HEK293 (cell line): Measurements from ENCODE around the gene CKM.

Experiments
- CTCF ChIA-PET: fragments of 350-600 bp; formaldehyde crosslinking; extraction: SDS; loops from one replicate; lab custom pipeline; 2021; ENCODE audit warnings: antibody characterized with exemption; lab: Yijun Ruan, JAX
- POLR2A ChIA-PET: fragments of 300-600 bp; formaldehyde crosslinking; extraction: SDS; loops from one replicate; lab custom pipeline; 2020; ENCODE audit warnings: antibody characterized with exemption, inconsistent platforms; lab: Yijun Ruan, JAX
- H3K27ac ChIP-seq: fragments of 200-500 bp; sonication (Bioruptor generic); 2 replicates; pipeline ENCODE4 v1.5.1; 2014; ENCODE audit warnings: low read depth, low read length, control low read depth, inconsistent platforms; ENCODE audit errors: extremely low read depth
- H3K36me3 ChIP-seq, 2 experiments: fragments of 200-500 bp in 1 of 2; sonication (Bioruptor generic) in 1 of 2; 1 replicate in 1 of 2; 2 replicates in 1 of 2; pipeline ENCODE4 v1.5.1; 2014 to 2017; ENCODE audit warnings: inconsistent platforms in 2 of 2, low read length in 2 of 2; ENCODE audit not compliant: control insufficient read depth in 2 of 2, insufficient read depth in 1 of 2
- H3K4me1 ChIP-seq: fragments of 200-500 bp; sonication (Bioruptor generic); 2 replicates; pipeline ENCODE4 v1.5.1; 2014; ENCODE audit warnings: mild to moderate bottlenecking, low read length, inconsistent platforms; ENCODE audit not compliant: control insufficient read depth, insufficient read depth
- H3K4me3 ChIP-seq: 2 replicates; pipeline ENCODE4 v1.5.1; 2011; ENCODE audit warnings: low read depth, mild to moderate bottlenecking, control low read depth, low read length, moderate library complexity
- H3K9me3 ChIP-seq: fragments of 200-500 bp; sonication (Bioruptor generic); 2 replicates; pipeline ENCODE4 v1.5.1; 2014; ENCODE audit warnings: low read depth, low read length, inconsistent platforms; ENCODE audit not compliant: control insufficient read depth, insufficient read depth
- EGR2 ChIP-seq: fragments of 450-650 bp; formaldehyde crosslinking; IDR thresholded peaks from 2 replicates; pipeline ENCODE4 v1.5.1; 2016; ENCODE audit warnings: low read depth, missing biosample characterization, missing genetic modification characterization
- FEZF1 ChIP-seq: fragments of 450-650 bp; formaldehyde crosslinking; IDR thresholded peaks from 2 replicates; pipeline ENCODE4 v1.5.1; 2016; ENCODE audit warnings: missing biosample characterization, missing genetic modification characterization
- GLIS1 ChIP-seq: fragments of 450-650 bp; formaldehyde crosslinking; IDR thresholded peaks from 2 replicates; pipeline ENCODE4 v1.5.1; 2016; ENCODE audit warnings: missing biosample characterization, missing genetic modification characterization
- GLIS2 ChIP-seq: fragments of 450-650 bp; formaldehyde crosslinking; IDR thresholded peaks from 2 replicates; pipeline ENCODE4 v1.5.1; 2016; ENCODE audit warnings: missing biosample characterization, missing genetic modification characterization
- KLF7 ChIP-seq: fragments of 450-650 bp; formaldehyde crosslinking; IDR thresholded peaks from 2 replicates; pipeline ENCODE4 v1.5.1; 2016; ENCODE audit warnings: missing biosample characterization, missing genetic modification characterization, borderline replicate concordance
- MEIS1 ChIP-seq: sonication (generic); formaldehyde crosslinking; IDR thresholded peaks from 2 replicates; pipeline ENCODE4 v1.8.1; 2022; ENCODE audit warnings: missing genetic modification reagents, mild to moderate bottlenecking, borderline replicate concordance
- OVOL3 ChIP-seq: fragments of 450-650 bp; formaldehyde crosslinking; IDR thresholded peaks from 2 replicates; pipeline ENCODE4 v1.5.1; 2016; ENCODE audit warnings: missing biosample characterization, missing genetic modification characterization
- YY1 ChIP-seq: fragments of 450-650 bp; formaldehyde crosslinking; IDR thresholded peaks from 2 replicates; pipeline ENCODE4 v1.5.1; 2018; ENCODE audit warnings: missing biosample characterization, missing genetic modification characterization
- ZEB2 ChIP-seq: fragments of 450-650 bp; formaldehyde crosslinking; IDR thresholded peaks from 2 replicates; pipeline ENCODE4 v1.5.1; 2016; ENCODE audit warnings: missing biosample characterization, missing genetic modification characterization
- ZFP41 ChIP-seq: fragments of 450-650 bp; formaldehyde crosslinking; IDR thresholded peaks from 2 replicates; pipeline ENCODE4 v1.5.1; 2016; ENCODE audit warnings: missing biosample characterization, missing genetic modification characterization, borderline replicate concordance
- ZNF10 ChIP-seq: fragments of 450-650 bp; formaldehyde crosslinking; IDR thresholded peaks from 2 replicates; pipeline ENCODE4 v1.5.1; 2017; ENCODE audit warnings: missing biosample characterization, missing genetic modification characterization
- ZNF221 ChIP-seq: fragments of 450-650 bp; formaldehyde crosslinking; IDR thresholded peaks from 2 replicates; pipeline ENCODE4 v1.5.1; 2017; ENCODE audit warnings: missing biosample characterization, missing genetic modification characterization, borderline replicate concordance
- ZNF248 ChIP-seq: fragments of 450-650 bp; formaldehyde crosslinking; IDR thresholded peaks from 2 replicates; pipeline ENCODE4 v1.5.1; 2017; ENCODE audit warnings: missing biosample characterization, missing genetic modification characterization
- ZNF311 ChIP-seq: fragments of 450-650 bp; formaldehyde crosslinking; IDR thresholded peaks from 2 replicates; pipeline ENCODE4 v1.5.1; 2017; ENCODE audit warnings: missing biosample characterization, missing genetic modification characterization, borderline replicate concordance
- ZNF335 ChIP-seq: fragments of 450-650 bp; formaldehyde crosslinking; conservative IDR thresholded peaks from 2 replicates; pipeline ENCODE4 v1.5.1; 2016; ENCODE audit warnings: missing biosample characterization, missing genetic modification characterization
- ZNF561 ChIP-seq: fragments of 450-650 bp; IDR thresholded peaks from 2 replicates; pipeline ENCODE4 v1.5.1; 2018; ENCODE audit warnings: missing biosample characterization, missing genetic modification characterization, borderline replicate concordance
- ZNF623 ChIP-seq: fragments of 450-650 bp; formaldehyde crosslinking; IDR thresholded peaks from 2 replicates; pipeline ENCODE4 v1.5.1; 2016; ENCODE audit warnings: missing biosample characterization, missing genetic modification characterization
- ZNF660 ChIP-seq: fragments of 450-650 bp; IDR thresholded peaks from 2 replicates; pipeline ENCODE4 v1.5.1; 2018; ENCODE audit warnings: missing biosample characterization, mild to moderate bottlenecking, missing genetic modification characterization
- ZNF670 ChIP-seq: fragments of 450-650 bp; formaldehyde crosslinking; IDR thresholded peaks from 2 replicates; pipeline ENCODE4 v1.5.1; 2016; ENCODE audit warnings: missing biosample characterization, missing genetic modification characterization, low read depth
- ZNF747 ChIP-seq: fragments of 450-650 bp; formaldehyde crosslinking; IDR thresholded peaks from 2 replicates; pipeline ENCODE4 v1.5.1; 2016; ENCODE audit warnings: missing biosample characterization, missing genetic modification characterization
- ZSCAN16 ChIP-seq: fragments of 450-650 bp; formaldehyde crosslinking; IDR thresholded peaks from 2 replicates; pipeline ENCODE4 v1.5.1; 2016; ENCODE audit warnings: missing biosample characterization, missing genetic modification characterization
- TF ChIP-seq, protein P1 (sequence below): fragments of 450-650 bp; formaldehyde crosslinking; IDR thresholded peaks from 2 replicates; pipeline ENCODE4 v1.5.1; 2016; ENCODE audit warnings: missing biosample characterization, missing genetic modification characterization
- TF ChIP-seq, protein P2 (sequence below): fragments of 450-650 bp; formaldehyde crosslinking; IDR thresholded peaks from 2 replicates; pipeline ENCODE4 v1.5.1; 2016; ENCODE audit warnings: missing biosample characterization, missing genetic modification characterization
- TF ChIP-seq, protein P3 (sequence below): fragments of 450-650 bp; formaldehyde crosslinking; IDR thresholded peaks from 2 replicates; pipeline ENCODE4 v1.5.1; 2017; ENCODE audit warnings: missing biosample characterization, mild to moderate bottlenecking, missing genetic modification characterization, moderate library complexity
- TF ChIP-seq, protein P4 (sequence below): fragments of 450-650 bp; formaldehyde crosslinking; IDR thresholded peaks from 2 replicates; pipeline ENCODE4 v1.5.1; 2016; ENCODE audit warnings: missing biosample characterization, missing genetic modification characterization, low read depth

CKM gene

DNA sequence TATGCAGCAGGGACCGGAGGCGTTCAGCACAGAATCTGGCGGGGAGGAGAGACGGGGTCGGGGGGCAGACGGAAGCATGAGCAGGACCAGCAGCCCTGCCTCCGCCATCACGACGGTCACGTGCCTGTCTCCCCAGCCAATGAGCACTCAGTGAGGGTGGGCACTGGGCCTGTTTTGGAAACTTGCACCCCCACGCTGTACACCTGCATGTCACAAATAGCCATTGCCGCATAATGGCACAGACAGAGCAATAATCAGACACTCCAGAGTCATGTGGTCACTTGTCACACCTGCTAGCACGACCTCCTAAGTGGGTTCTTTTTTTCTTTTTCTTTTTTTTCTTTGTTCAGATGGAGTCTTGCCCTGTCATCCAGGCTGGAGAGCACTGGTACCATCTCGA, 38.9 kb upstream of the CKM start:
- no peaks in the 10 kb centered on the region for H3K4me1 ChIP-seq
- ChIA-PET CTCF (no interaction called here), POLR2A (interaction anchor here (0.7 kb wide), 1 partner anchor 9 kb away, joined by 3 read pairs; no protein-coding TSS in a partner anchor)
- no peak overlapping the region for H3K27ac ChIP-seq
- H3K9me3 ChIP-seq, result no peaks in the 10 kb centered on the region
- TF ChIP-seq ZNF660 (tag by site-specific recombination), result no peak
- TF ChIP-seq ZSCAN16 (tag by site-specific recombination), result no peak
- no peak for TF ChIP-seq ZNF221
- no peak for TF ChIP-seq KLF7
- TF ChIP-seq ZNF10 (tag by site-specific recombination), result no peak
- TF ChIP-seq YY1 (tag by site-specific recombination), result no peak
- TF ChIP-seq MEIS1 (CRISPR knock-in tag), result no peak
- no peak for TF ChIP-seq GLIS2 (tag by site-specific recombination)
- no peak for TF ChIP-seq FEZF1 (tag by site-specific recombination)
- TF ChIP-seq, protein P1, sequence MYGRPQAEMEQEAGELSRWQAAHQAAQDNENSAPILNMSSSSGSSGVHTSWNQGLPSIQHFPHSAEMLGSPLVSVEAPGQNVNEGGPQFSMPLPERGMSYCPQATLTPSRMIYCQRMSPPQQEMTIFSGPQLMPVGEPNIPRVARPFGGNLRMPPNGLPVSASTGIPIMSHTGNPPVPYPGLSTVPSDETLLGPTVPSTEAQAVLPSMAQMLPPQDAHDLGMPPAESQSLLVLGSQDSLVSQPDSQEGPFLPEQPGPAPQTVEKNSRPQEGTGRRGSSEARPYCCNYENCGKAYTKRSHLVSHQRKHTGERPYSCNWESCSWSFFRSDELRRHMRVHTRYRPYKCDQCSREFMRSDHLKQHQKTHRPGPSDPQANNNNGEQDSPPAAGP, result no peak
- H3K36me3 ChIP-seq, result peaks cover 49 to 71% of the 10 kb centered on the region in 2 experiments; a peak in 2 of 3 replicates
- no peak overlapping the region for H3K4me3 ChIP-seq

DNA sequence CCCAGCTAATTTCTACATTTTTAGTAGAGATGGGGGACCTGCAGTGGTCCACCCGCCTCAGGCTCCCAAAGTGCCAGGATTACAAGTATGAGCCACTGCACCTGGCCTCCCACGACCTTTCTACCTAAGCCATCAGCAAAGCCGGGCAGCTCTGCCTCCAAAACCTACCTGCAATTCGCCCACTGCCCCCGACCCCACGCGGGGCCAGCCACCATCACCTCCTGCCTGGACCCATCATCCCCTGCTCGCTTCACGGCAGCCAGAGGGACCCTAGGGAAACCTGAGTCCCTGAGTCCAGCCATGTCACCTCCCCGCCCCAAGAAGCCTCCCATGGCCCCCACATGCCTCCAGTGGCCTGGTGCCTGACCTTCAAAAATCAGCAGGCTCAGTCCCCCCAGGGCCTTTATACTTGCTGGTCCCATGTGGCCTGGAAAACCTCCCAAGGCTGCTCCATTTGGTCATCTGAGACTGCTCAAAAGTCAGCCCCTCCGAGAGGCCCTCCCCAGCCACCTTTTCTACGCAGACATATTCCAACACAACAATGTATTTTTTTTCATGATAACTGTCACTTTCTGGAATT, 35.6 kb upstream of the CKM start:
- H3K9me3 ChIP-seq, result no peaks in the 10 kb centered on the region
- H3K27ac ChIP-seq, result no peak overlapping the region
- peak; percentile 62 for TF ChIP-seq GLIS1 (tag by site-specific recombination)
- no peak for TF ChIP-seq ZNF623 (tag by site-specific recombination)
- no peak for TF ChIP-seq ZNF747 (tag by site-specific recombination)
- TF ChIP-seq, protein P2, sequence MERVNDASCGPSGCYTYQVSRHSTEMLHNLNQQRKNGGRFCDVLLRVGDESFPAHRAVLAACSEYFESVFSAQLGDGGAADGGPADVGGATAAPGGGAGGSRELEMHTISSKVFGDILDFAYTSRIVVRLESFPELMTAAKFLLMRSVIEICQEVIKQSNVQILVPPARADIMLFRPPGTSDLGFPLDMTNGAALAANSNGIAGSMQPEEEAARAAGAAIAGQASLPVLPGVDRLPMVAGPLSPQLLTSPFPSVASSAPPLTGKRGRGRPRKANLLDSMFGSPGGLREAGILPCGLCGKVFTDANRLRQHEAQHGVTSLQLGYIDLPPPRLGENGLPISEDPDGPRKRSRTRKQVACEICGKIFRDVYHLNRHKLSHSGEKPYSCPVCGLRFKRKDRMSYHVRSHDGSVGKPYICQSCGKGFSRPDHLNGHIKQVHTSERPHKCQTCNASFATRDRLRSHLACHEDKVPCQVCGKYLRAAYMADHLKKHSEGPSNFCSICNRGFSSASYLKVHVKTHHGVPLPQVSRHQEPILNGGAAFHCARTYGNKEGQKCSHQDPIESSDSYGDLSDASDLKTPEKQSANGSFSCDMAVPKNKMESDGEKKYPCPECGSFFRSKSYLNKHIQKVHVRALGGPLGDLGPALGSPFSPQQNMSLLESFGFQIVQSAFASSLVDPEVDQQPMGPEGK (tag by site-specific recombination), result peak; percentile 15; the same call in 1 of the 2 replicates
- TF ChIP-seq, all 188 proteins: peak for 2
- no peak overlapping the region for H3K4me3 ChIP-seq
- CTCF ChIA-PET, result interaction anchor here (0.6 kb wide), 1 partner anchor 14 kb away, joined by 4 read pairs; no protein-coding TSS in a partner anchor
- peaks cover 43 to 81% of the 10 kb centered on the region in 2 experiments; a peak in 2 of 3 replicates for H3K36me3 ChIP-seq
- POLR2A ChIA-PET, result interaction anchor here (0.6 kb wide), 1 partner anchor 430 kb away, joined by 4 read pairs; no protein-coding TSS in a partner anchor
- H3K4me1 ChIP-seq, result no peaks in the 10 kb centered on the region

DNA sequence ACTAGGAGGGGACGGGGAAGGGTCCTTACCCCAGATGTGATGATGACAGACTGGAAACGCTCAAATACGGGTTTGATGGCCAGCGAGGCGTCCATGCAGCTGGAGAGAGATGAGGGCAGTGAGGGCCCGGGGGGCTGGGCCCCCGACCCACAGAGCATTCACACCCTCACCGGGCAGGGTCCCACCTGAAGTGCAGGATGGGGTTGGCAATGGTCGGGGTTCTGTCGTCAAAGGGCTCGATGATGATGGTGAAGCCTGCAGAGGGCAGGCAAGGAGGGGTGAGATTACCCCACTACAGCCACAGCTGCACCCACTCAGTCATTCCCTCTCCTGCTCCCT, 34.7 kb upstream of the CKM start:
- no peaks in the 10 kb centered on the region for H3K9me3 ChIP-seq
- H3K4me3 ChIP-seq, result no peak overlapping the region
- H3K36me3 ChIP-seq, result peaks cover 43 to 81% of the 10 kb centered on the region in 2 experiments; a peak in 2 of 3 replicates
- H3K4me1 ChIP-seq, result no peaks in the 10 kb centered on the region
- ChIA-PET CTCF (interaction anchor here (0.6 kb wide), 2 partner anchors 15 to 1819 kb away, joined by 4 read pairs; no protein-coding TSS in a partner anchor), POLR2A (no interaction called here)
- no peak for TF ChIP-seq ZNF221
- no peak for TF ChIP-seq ZNF561
- TF ChIP-seq, protein P3, sequence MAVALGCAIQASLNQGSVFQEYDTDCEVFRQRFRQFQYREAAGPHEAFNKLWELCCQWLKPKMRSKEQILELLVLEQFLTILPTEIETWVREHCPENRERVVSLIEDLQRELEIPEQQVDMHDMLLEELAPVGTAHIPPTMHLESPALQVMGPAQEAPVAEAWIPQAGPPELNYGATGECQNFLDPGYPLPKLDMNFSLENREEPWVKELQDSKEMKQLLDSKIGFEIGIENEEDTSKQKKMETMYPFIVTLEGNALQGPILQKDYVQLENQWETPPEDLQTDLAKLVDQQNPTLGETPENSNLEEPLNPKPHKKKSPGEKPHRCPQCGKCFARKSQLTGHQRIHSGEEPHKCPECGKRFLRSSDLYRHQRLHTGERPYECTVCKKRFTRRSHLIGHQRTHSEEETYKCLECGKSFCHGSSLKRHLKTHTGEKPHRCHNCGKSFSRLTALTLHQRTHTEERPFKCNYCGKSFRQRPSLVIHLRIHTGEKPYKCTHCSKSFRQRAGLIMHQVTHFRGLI (tag by site-specific recombination), result no peak
- TF ChIP-seq, protein P4, sequence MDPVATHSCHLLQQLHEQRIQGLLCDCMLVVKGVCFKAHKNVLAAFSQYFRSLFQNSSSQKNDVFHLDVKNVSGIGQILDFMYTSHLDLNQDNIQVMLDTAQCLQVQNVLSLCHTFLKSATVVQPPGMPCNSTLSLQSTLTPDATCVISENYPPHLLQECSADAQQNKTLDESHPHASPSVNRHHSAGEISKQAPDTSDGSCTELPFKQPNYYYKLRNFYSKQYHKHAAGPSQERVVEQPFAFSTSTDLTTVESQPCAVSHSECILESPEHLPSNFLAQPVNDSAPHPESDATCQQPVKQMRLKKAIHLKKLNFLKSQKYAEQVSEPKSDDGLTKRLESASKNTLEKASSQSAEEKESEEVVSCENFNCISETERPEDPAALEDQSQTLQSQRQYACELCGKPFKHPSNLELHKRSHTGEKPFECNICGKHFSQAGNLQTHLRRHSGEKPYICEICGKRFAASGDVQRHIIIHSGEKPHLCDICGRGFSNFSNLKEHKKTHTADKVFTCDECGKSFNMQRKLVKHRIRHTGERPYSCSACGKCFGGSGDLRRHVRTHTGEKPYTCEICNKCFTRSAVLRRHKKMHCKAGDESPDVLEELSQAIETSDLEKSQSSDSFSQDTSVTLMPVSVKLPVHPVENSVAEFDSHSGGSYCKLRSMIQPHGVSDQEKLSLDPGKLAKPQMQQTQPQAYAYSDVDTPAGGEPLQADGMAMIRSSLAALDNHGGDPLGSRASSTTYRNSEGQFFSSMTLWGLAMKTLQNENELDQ (tag by site-specific recombination), result no peak
- no peak for TF ChIP-seq ZFP41 (tag by site-specific recombination)
- no peak for TF ChIP-seq ZEB2 (tag by site-specific recombination)
- TF ChIP-seq ZNF335 (tag by site-specific recombination), result no peak
- TF ChIP-seq ZNF248 (tag by site-specific recombination), result no peak
- TF ChIP-seq OVOL3 (tag by site-specific recombination), result no peak
- TF ChIP-seq ZNF670, result no peak
- no peak for TF ChIP-seq EGR2 (tag by site-specific recombination)
- no peak for TF ChIP-seq ZNF311 (tag by site-specific recombination)
- TF ChIP-seq YY1 (tag by site-specific recombination), result no peak
- no peak overlapping the region for H3K27ac ChIP-seq
